Measurements from ENCODE around the gene ALAS1. TPM values are rescaled to one million over a fixed set of nuclear protein-coding genes. Genes with fewer than 3 reads are reported as not detected.

Gene ALAS1
- total and polyA plus RNA-seq, 2 of the 13 experiments (the other 11 are each of a cell fraction or from before 2014, with no cell fraction given), result 36.0 to 43.2 TPM

- TF ChIP-seq ZNF816 (CRISPR knock-in tag; IDR thresholded peaks at IDR 0.05; ENCODE audit: borderline replicate concordance) (no peak), LBX2 (CRISPR knock-in tag; IDR thresholded peaks at IDR 0.05; ENCODE audit: borderline replicate concordance) (no peak), ZNF687 (CRISPR knock-in tag; IDR thresholded peaks at IDR 0.05) (peak; percentile 34), ZNF124 (CRISPR knock-in tag; IDR thresholded peaks at IDR 0.05) (no peak), ZNF772 (CRISPR knock-in tag; IDR thresholded peaks at IDR 0.05) (no peak), ZNF205 (CRISPR knock-in tag; IDR thresholded peaks at IDR 0.05) (no peak), BRD4 (CRISPR knock-in tag; IDR thresholded peaks at IDR 0.05) (no peak), GABPB1 (CRISPR knock-in tag; IDR thresholded peaks at IDR 0.05) (peak; percentile 21; the same call in 1 of the 2 replicates)
- TF ChIP-seq, protein P1, sequence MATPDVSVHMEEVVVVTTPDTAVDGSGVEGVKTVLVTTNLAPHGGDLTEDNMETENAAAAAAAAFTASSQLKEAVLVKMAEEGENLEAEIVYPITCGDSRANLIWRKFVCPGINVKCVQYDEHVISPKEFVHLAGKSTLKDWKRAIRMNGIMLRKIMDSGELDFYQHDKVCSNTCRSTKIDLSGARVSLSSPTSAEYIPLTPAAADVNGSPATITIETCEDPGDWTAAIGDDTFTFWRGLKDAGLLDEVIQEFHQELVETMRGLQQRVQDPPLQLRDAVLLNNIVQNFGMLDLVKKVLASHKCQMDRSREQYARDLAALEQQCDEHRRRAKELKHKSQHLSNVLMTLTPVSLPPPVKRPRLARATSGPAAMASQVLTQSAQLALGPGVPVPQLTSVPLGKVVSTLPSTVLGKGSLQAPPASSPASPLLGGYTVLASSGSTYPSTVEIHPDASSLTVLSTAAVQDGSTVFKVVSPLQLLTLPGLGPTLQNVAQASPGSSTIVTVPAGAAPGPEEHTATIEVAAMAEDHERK (CRISPR knock-in tag; IDR thresholded peaks at IDR 0.05; ENCODE audit: low read depth), result no peak
Measured at GRCh38 chr3:52220380-52221026, 22.5 kb downstream of the ALAS1 start (continued).

Measured in HepG2 (cell line).